NCI-H526 treated with DMSO at 0.1 percent for 48 hours (cell line): ENCODE data around the gene ATG9B.

Experiments
- DNase-seq: peaks from one replicate; lab custom pipeline; 2025; lab: John Stamatoyannopoulos, UW

ATG9B gene

GRCh38 chr7:150998341-150998740, 26.0 kb downstream of the ATG9B start:
- DNase-seq: no peak

GRCh38 chr7:150997817-150998216, 26.5 kb downstream of the ATG9B start:
- DNase-seq: no peak

- no peak for DNase-seq
These were observed 27.2 kb downstream of the ATG9B start for GRCh38 chr7:150997075-150997511.

GRCh38 chr7:150996376-150997074, 27.8 kb downstream of the ATG9B start:
- DNase-seq: no peak

GRCh38 chr7:150994838-150995510, 29.3 kb downstream of the ATG9B start:
- DNase-seq: no peak

- DNase-seq: no peak
These were observed 30.0 kb downstream of the ATG9B start for GRCh38 chr7:150994141-150994837.

- no peak for DNase-seq
These were observed 30.8 kb downstream of the ATG9B start for GRCh38 chr7:150993511-150993910.

GRCh38 chr7:150992833-150993302, 31.4 kb downstream of the ATG9B start:
- DNase-seq: peak; percentile 23

GRCh38 chr7:150992051-150992640, 32.1 kb downstream of the ATG9B start:
- no peak for DNase-seq

- DNase-seq: no peak
These were observed 33.7 kb downstream of the ATG9B start, which contains the start of gene NOS3 for GRCh38 chr7:150990416-150991186. TSS of gene NOS3 (plus strand) at chr7:150991017. CDS start at chr7:150993804, 2,787 bp downstream.

- no peak for DNase-seq
These were observed 34.8 kb downstream of the ATG9B start for GRCh38 chr7:150989456-150989855.

GRCh38 chr7:150988230-150989226, 35.8 kb downstream of the ATG9B start:
- DNase-seq: peak; percentile 31

GRCh38 chr7:150986556-150986955, 37.7 kb downstream of the ATG9B start:
- no peak for DNase-seq

- peak; percentile 74 for DNase-seq
These were observed 38.2 kb downstream of the ATG9B start for GRCh38 chr7:150986099-150986512.

GRCh38 chr7:150983893-150984368, 40.4 kb downstream of the ATG9B start:
- no peak for DNase-seq

- no peak for DNase-seq
These were observed 41.9 kb downstream of the ATG9B start for GRCh38 chr7:150982351-150982750.

- no peak for DNase-seq
These were observed 42.6 kb downstream of the ATG9B start for GRCh38 chr7:150981644-150982043.

GRCh38 chr7:150980663-150981062, 43.6 kb downstream of the ATG9B start:
- DNase-seq: no peak

- no peak for DNase-seq
These were observed 44.4 kb downstream of the ATG9B start for GRCh38 chr7:150979713-150980390.
